Raji (cell line): ENCODE results near the gene SNX13.

Source experiments
- POLR2A ChIP-seq: IDR thresholded peaks from 2 replicates; pipeline ENCODE4 v1.6.1; 2011; ENCODE audit warnings: low read depth, low read length, control low read depth; ENCODE audit not compliant: insufficient read depth

SNX13 gene, protein sequence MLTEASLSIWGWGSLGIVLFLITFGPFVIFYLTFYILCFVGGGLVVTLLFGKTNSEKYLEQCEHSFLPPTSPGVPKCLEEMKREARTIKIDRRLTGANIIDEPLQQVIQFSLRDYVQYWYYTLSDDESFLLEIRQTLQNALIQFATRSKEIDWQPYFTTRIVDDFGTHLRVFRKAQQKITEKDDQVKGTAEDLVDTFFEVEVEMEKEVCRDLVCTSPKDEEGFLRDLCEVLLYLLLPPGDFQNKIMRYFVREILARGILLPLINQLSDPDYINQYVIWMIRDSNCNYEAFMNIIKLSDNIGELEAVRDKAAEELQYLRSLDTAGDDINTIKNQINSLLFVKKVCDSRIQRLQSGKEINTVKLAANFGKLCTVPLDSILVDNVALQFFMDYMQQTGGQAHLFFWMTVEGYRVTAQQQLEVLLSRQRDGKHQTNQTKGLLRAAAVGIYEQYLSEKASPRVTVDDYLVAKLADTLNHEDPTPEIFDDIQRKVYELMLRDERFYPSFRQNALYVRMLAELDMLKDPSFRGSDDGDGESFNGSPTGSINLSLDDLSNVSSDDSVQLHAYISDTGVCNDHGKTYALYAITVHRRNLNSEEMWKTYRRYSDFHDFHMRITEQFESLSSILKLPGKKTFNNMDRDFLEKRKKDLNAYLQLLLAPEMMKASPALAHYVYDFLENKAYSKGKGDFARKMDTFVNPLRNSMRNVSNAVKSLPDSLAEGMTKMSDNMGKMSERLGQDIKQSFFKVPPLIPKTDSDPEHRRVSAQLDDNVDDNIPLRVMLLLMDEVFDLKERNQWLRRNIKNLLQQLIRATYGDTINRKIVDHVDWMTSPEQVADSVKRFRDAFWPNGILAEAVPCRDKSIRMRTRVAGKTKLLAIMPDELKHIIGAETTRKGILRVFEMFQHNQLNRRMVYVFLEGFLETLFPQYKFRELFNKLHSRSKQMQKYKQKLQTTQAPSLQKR

GRCh38 chr7:17940302-17940883 lies at the start of gene SNX13:
TSS of gene SNX13 (minus strand) at chr7:17940494. CDS start at chr7:17940295, 199 bp downstream.
- TF ChIP-seq POLR2A: peak; percentile 87

GRCh38 chr7:17989546-17989945 lies 49.3 kb upstream of the SNX13 start:
- TF ChIP-seq POLR2A: no peak

GRCh38 chr7:17988858-17989257 lies 48.6 kb upstream of the SNX13 start:
- no peak for TF ChIP-seq POLR2A

GRCh38 chr7:17988141-17988540 lies 47.8 kb upstream of the SNX13 start:
- no peak for TF ChIP-seq POLR2A

DNA sequence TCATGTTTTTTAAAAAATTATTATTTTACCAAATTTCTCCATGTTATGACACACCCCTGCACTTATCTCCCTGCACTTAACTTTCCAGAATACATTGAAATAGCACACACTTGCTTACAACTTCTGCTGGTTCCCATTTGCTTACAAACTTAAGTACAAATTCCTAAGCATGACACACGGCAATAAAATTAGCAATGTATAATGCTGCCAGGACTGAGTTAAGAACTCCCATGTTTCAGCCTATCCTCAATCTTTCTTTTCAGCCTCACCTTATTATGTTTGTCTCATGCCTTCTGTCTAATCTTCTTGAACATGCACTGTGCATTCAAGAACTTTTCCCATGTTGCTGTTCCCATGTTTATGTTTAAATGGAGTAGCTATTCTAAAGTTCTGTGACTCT lies 46.6 kb upstream of the SNX13 start:
- no peak for TF ChIP-seq POLR2A

DNA sequence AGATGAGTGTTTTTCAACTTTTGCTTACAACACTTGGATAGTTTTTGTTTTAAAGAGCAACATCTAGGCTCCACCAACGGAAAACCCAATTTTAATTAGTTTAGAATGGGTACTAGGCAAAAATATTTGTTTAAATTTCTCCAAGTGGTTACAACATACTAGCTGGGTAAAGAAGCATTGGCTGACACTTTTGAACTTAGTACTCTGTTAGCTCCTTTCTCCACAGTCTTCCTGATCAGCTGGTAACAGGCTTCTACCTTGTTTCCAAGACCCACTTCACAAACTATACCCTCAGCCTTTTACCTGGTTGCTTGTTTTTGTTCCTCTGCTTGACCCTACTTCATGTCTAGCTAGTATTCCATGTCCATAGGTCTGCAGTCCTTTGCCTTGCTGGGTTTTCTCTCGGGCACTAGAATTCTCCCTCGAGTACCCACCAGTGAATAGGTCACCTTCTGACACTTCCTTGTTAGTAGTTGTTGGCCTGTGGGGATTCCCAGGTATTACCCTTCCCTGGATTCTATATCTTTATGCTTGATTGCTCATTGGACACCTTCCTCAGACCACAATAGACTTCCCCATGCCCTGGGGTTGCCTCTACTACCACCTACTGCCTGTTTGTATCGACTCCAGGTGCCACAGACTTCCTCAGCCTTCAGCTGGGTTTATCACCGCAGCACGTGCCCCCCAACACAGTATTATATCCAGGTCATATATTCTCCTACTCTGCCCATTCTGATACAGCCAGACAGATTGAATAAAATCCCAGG lies 45.4 kb upstream of the SNX13 start:
- TF ChIP-seq POLR2A: no peak

- TF ChIP-seq POLR2A: no peak
These were observed 44.0 kb upstream of the SNX13 start for GRCh38 chr7:17984288-17984687.

DNA sequence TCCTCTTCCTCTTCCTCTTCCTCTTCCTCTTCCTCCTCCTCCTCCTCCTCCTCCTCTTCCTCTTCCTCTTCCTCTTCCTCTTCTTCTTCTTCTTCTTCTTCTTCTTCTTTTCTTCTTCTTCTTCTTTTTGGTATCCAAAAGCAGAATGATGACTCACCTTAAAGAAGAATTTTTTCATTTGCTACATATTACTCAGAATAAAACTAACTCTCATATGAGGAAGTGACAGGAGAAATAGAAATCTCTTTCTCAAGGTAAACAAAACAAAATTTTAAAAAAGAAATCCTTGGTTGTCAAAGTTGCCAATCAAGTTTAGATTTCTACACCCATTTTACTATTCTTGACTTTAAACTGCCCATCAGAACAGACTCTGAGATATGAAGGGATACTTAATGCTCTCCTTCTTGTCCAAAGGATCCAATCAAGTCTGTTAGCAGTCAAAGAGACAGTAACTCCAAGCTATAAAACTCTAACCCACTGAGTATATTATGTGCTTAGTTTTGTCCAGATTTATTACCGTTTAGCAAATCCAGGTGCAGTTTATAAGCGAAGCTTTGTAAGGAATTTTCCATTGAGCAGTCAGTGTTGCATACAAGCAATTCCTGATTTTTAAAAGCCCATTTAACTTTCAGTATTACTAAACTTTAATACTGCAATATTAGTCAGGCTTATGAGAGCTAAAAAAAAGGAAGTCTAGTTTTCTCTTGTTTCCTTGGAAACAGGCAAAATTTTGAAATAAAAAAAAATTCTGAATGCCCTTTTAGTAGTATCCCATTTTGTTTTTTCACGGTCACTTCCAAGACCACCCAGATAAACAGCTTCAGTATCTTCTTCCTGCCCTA lies 43.1 kb upstream of the SNX13 start:
- no peak for TF ChIP-seq POLR2A

- no peak for TF ChIP-seq POLR2A
These were observed 36.7 kb upstream of the SNX13 start for GRCh38 chr7:17976952-17977351.

GRCh38 chr7:17971411-17971810 lies 31.1 kb upstream of the SNX13 start:
- no peak for TF ChIP-seq POLR2A

DNA sequence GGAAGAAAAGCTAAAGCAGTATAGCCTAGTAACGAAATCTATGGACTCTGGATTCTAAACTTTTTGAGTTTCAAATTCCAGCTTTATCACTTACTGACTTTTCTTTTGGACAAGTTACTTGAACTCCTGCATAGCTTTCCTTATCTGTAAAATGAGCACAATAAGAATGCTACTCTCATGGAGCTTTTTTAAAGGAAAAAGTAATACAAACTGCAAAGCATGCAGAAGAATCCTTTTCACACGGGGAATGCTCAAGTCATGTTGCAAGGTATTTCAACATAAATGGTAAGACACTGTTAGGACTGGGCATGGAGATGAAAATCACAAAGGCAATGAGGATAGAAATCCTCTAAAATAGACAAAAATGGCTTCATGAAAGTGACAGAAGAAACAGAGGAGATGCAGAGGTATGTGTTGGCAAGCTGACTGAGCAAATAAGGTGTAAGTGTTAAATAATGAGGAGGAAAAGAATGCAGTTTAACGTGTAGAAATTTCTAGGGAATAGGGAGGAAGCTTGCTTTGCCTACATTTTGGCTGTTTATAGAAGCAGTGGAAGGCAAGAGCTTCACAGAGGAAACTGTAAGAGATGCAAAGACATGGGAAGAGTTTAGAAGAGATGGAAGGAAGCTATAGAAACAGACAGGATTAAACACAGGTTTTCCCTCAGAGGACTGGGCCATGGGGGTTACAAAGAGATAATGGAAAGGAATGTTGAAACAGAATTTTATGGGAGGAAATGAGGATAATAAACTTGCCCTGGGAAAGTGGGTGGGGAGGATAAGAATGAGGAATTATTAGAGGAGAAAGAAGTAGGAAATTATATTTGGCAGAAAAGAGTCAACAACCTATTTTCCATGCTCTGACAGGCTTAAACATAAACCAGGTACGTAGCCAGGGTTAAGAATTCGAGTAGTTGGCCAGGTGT lies 28.8 kb upstream of the SNX13 start:
- no peak for TF ChIP-seq POLR2A

GRCh38 chr7:17966706-17967105 lies 26.4 kb upstream of the SNX13 start:
- no peak for TF ChIP-seq POLR2A

DNA sequence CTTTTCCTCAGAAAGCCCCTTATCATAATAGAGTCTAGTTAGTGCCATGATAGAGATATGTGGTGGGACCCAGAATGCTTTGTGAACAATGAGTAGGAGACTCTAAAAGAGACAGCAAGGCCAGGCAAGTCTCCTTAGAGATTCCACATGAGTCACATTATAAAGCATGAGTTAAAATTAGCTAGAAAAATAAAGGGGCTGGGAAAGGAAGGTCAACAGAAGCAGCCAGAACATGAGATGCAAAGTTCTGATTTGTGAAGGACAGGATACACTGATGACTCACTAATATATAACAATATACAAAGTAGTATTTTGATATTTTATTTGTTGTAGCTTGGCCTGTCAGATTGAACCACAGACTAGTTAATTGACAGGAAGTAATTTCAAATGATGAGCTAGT lies 25.3 kb upstream of the SNX13 start:
- TF ChIP-seq POLR2A: no peak
